ENCODE data around the gene LDLRAD3. TPM values are rescaled to one million over a fixed set of nuclear protein-coding genes. Genes with fewer than 3 reads are reported as not detected.

LDLRAD3 gene
- total and polyA plus RNA-seq, 7 experiments from 2014 or later, result 0.08 to 6.9 (median 0.41) TPM; not detected in 3

- peaks cover 0 to 3% (median 0%) of the 10 kb centered on the region in 7 donors for H3K4me1 Mint-ChIP-seq
- Histone ChIP-seq H3K27me3 (ENCODE audit: control insufficient read depth in 2 of 2, insufficient read depth in 2 of 2, low read length in 2 of 2) (no peaks in the 10 kb centered on the region), H3K9me3 (ENCODE audit: control insufficient read depth in 2 of 3, low read length in 3 of 3) (no peaks in the 10 kb centered on the region), H3K36me3 (ENCODE audit: control insufficient read depth in 2 of 3, insufficient read depth in 3 of 3, low read length in 3 of 3) (no peaks in the 10 kb centered on the region), H3K27ac (ENCODE audit: low read depth, low read length) (no peak overlapping the region), H3K4me3 (ENCODE audit: low read length) (no peak overlapping the region), H3K4me1 (ENCODE audit: control insufficient read depth in 2 of 2, insufficient read depth in 2 of 2, low read length in 2 of 2) (no peaks in the 10 kb centered on the region)
- peaks cover 0 to 30% (median 6%) of the 10 kb centered on the region in 11 donors for H3K9me3 Mint-ChIP-seq
- POLR2A ChIA-PET, result no interaction called here
- CTCF ChIA-PET, result no interaction called here
- H3K36me3 Mint-ChIP-seq, result no peaks in the 10 kb centered on the region
- H3K4me3 Mint-ChIP-seq, result no peak overlapping the region
- H3K27ac Mint-ChIP-seq, result no peak overlapping the region
- peaks cover 26 to 45% (median 33%) of the 10 kb centered on the region in 5 donors for H3K27me3 Mint-ChIP-seq
- intact Hi-C loops (cut with micrococcal nuclease), result no loop called here
- no peak for DNase-seq
- ATAC-seq, result no peak
Measured at GRCh38 chr11:36088266-36088972, 144.6 kb downstream of the LDLRAD3 start.

DNA sequence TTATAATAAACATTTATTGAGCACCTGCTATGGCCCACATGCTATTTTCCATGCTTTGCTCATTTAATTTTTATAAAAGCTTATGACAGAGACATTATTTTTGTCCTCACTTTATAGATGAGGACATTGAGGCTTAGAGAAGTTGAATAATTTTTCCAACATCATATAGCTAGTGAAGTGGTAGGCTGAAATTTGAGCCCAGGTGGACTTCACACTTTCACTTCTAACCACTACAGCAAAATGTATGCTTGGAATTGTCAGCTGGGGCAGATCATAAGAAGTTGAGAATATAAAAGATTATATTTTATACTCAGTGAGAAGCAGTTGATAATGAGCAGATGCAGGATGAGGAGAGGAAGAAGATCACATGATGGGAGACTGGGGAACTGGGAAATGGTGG is 146.1 kb downstream of the LDLRAD3 start:
- DNase-seq (no peak), ATAC-seq (no peak)
- intact Hi-C loops (cut with micrococcal nuclease), result no loop called here
- Mint-ChIP-seq H3K4me1 (peaks cover 0 to 3% (median 0%) of the 10 kb centered on the region in 7 donors), H3K27me3 (peaks cover 36 to 54% (median 43%) of the 10 kb centered on the region in 5 donors), H3K27ac (no peak overlapping the region), H3K4me3 (no peak overlapping the region), H3K9me3 (peaks cover 0 to 25% (median 6%) of the 10 kb centered on the region in 11 donors), H3K36me3 (no peaks in the 10 kb centered on the region)
- POLR2A ChIA-PET, result no interaction called here
- H3K4me1 ChIP-seq (ENCODE audit: control insufficient read depth in 2 of 2, insufficient read depth in 2 of 2, low read length in 2 of 2), result no peaks in the 10 kb centered on the region
- no peaks in the 10 kb centered on the region for H3K36me3 ChIP-seq (ENCODE audit: control insufficient read depth in 2 of 3, insufficient read depth in 3 of 3, low read length in 3 of 3)
- CTCF ChIA-PET, result interaction anchor here (0.7 kb wide), 1 partner anchor 30 kb away, joined by 5 read pairs; no protein-coding TSS in a partner anchor
- no peak overlapping the region for H3K27ac ChIP-seq (ENCODE audit: low read depth, low read length)
- no peak overlapping the region for H3K4me3 ChIP-seq (ENCODE audit: low read length)
- no peaks in the 10 kb centered on the region for H3K27me3 ChIP-seq (ENCODE audit: control insufficient read depth in 2 of 2, insufficient read depth in 2 of 2, low read length in 2 of 2)
- no peaks in the 10 kb centered on the region for H3K9me3 ChIP-seq (ENCODE audit: control insufficient read depth in 2 of 3, low read length in 3 of 3)

GRCh38 chr11:36090356-36091109 is 146.7 kb downstream of the LDLRAD3 start:
- ChIA-PET POLR2A (no interaction called here), CTCF (no interaction called here)
- no peak overlapping the region for H3K27ac Mint-ChIP-seq
- H3K9me3 ChIP-seq (ENCODE audit: control insufficient read depth in 2 of 3, low read length in 3 of 3), result no peaks in the 10 kb centered on the region
- no peak overlapping the region for H3K4me3 ChIP-seq (ENCODE audit: low read length)
- no peaks in the 10 kb centered on the region for H3K27me3 ChIP-seq (ENCODE audit: control insufficient read depth in 2 of 2, insufficient read depth in 2 of 2, low read length in 2 of 2)
- no peaks in the 10 kb centered on the region for H3K36me3 Mint-ChIP-seq
- H3K4me3 Mint-ChIP-seq, result no peak overlapping the region
- no peak for DNase-seq
- peaks cover 0 to 20% (median 5%) of the 10 kb centered on the region in 11 donors for H3K9me3 Mint-ChIP-seq
- intact Hi-C loops (cut with micrococcal nuclease), result no loop called here
- no peaks in the 10 kb centered on the region for H3K36me3 ChIP-seq (ENCODE audit: control insufficient read depth in 2 of 3, insufficient read depth in 3 of 3, low read length in 3 of 3)
- no peak for ATAC-seq
- H3K27me3 Mint-ChIP-seq, result peaks cover 36 to 60% (median 43%) of the 10 kb centered on the region in 5 donors
- no peak overlapping the region for H3K27ac ChIP-seq (ENCODE audit: low read depth, low read length)
- H3K4me1 Mint-ChIP-seq, result peaks cover 0 to 3% (median 0%) of the 10 kb centered on the region in 7 donors
- no peaks in the 10 kb centered on the region for H3K4me1 ChIP-seq (ENCODE audit: control insufficient read depth in 2 of 2, insufficient read depth in 2 of 2, low read length in 2 of 2)

GRCh38 chr11:36091256-36091811 is 147.5 kb downstream of the LDLRAD3 start:
- peaks cover 0 to 14% (median 1%) of the 10 kb centered on the region in 11 donors for H3K9me3 Mint-ChIP-seq
- ATAC-seq, result peak; percentile 50
- POLR2A ChIA-PET, result no interaction called here
- no peak overlapping the region for H3K27ac Mint-ChIP-seq
- H3K27me3 Mint-ChIP-seq, result peaks cover 36 to 61% (median 43%) of the 10 kb centered on the region in 5 donors
- no peaks in the 10 kb centered on the region for H3K36me3 Mint-ChIP-seq
- Histone ChIP-seq H3K9me3 (ENCODE audit: control insufficient read depth in 2 of 3, low read length in 3 of 3) (no peaks in the 10 kb centered on the region), H3K27ac (ENCODE audit: low read depth, low read length) (no peak overlapping the region), H3K4me3 (ENCODE audit: low read length) (no peak overlapping the region), H3K4me1 (ENCODE audit: control insufficient read depth in 2 of 2, insufficient read depth in 2 of 2, low read length in 2 of 2) (no peaks in the 10 kb centered on the region), H3K27me3 (ENCODE audit: control insufficient read depth in 2 of 2, insufficient read depth in 2 of 2, low read length in 2 of 2) (no peaks in the 10 kb centered on the region), H3K36me3 (ENCODE audit: control insufficient read depth in 2 of 3, insufficient read depth in 3 of 3, low read length in 3 of 3) (no peaks in the 10 kb centered on the region)
- H3K4me3 Mint-ChIP-seq, result no peak overlapping the region
- CTCF ChIA-PET, result no interaction called here
- DNase-seq, result no peak
- intact Hi-C loops (cut with micrococcal nuclease), result no loop called here
- peaks cover 0 to 3% (median 0%) of the 10 kb centered on the region in 7 donors for H3K4me1 Mint-ChIP-seq

- ATAC-seq (no peak), DNase-seq (no peak)
- H3K9me3 ChIP-seq (ENCODE audit: control insufficient read depth in 2 of 3, low read length in 3 of 3), result no peaks in the 10 kb centered on the region
- Mint-ChIP-seq H3K36me3 (no peaks in the 10 kb centered on the region), H3K4me1 (peaks cover 0 to 3% (median 0%) of the 10 kb centered on the region in 7 donors), H3K27me3 (peaks cover 36 to 70% (median 45%) of the 10 kb centered on the region in 5 donors), H3K4me3 (no peak overlapping the region), H3K9me3 (peaks cover 0 to 10% (median 0%) of the 10 kb centered on the region in 11 donors), H3K27ac (no peak overlapping the region)
- intact Hi-C loops (cut with micrococcal nuclease), result no loop called here
- H3K27ac ChIP-seq (ENCODE audit: low read depth, low read length), result no peak overlapping the region
- no peaks in the 10 kb centered on the region for H3K4me1 ChIP-seq (ENCODE audit: control insufficient read depth in 2 of 2, insufficient read depth in 2 of 2, low read length in 2 of 2)
- CTCF ChIA-PET, result no interaction called here
- H3K4me3 ChIP-seq (ENCODE audit: low read length), result no peak overlapping the region
- H3K27me3 ChIP-seq (ENCODE audit: control insufficient read depth in 2 of 2, insufficient read depth in 2 of 2, low read length in 2 of 2), result no peaks in the 10 kb centered on the region
- POLR2A ChIA-PET, result no interaction called here
- no peaks in the 10 kb centered on the region for H3K36me3 ChIP-seq (ENCODE audit: control insufficient read depth in 2 of 3, insufficient read depth in 3 of 3, low read length in 3 of 3)
Measured at GRCh38 chr11:36092314-36093030, 148.6 kb downstream of the LDLRAD3 start.

- H3K36me3 ChIP-seq (ENCODE audit: control insufficient read depth in 2 of 3, insufficient read depth in 3 of 3, low read length in 3 of 3), result no peaks in the 10 kb centered on the region
- CTCF ChIA-PET, result no interaction called here
Measured at GRCh38 chr11:36093548-36093947, 149.7 kb downstream of the LDLRAD3 start.

More at GRCh38 chr11:36093548-36093947, 149.7 kb downstream of the LDLRAD3 start:
- no peak overlapping the region for H3K4me3 Mint-ChIP-seq
- no peak overlapping the region for H3K27ac Mint-ChIP-seq
- peaks cover 0 to 3% (median 0%) of the 10 kb centered on the region in 7 donors for H3K4me1 Mint-ChIP-seq
- ATAC-seq (no peak), DNase-seq (no peak)
- H3K27me3 ChIP-seq (ENCODE audit: control insufficient read depth in 2 of 2, insufficient read depth in 2 of 2, low read length in 2 of 2), result no peaks in the 10 kb centered on the region
- peaks cover 0 to 5% (median 0%) of the 10 kb centered on the region in 11 donors for H3K9me3 Mint-ChIP-seq
- H3K27ac ChIP-seq (ENCODE audit: low read depth, low read length), result no peak overlapping the region
- H3K4me1 ChIP-seq (ENCODE audit: control insufficient read depth in 2 of 2, insufficient read depth in 2 of 2, low read length in 2 of 2), result no peaks in the 10 kb centered on the region
- H3K9me3 ChIP-seq (ENCODE audit: control insufficient read depth in 2 of 3, low read length in 3 of 3), result no peaks in the 10 kb centered on the region
- no peaks in the 10 kb centered on the region for H3K36me3 Mint-ChIP-seq
- H3K4me3 ChIP-seq (ENCODE audit: low read length), result no peak overlapping the region
- POLR2A ChIA-PET, result no interaction called here
- H3K27me3 Mint-ChIP-seq, result peaks cover 31 to 64% (median 44%) of the 10 kb centered on the region in 5 donors
- intact Hi-C loops (cut with micrococcal nuclease), result no loop called here

Data from naive thymus-derived CD4-positive, alpha-beta T cell (primary cell).